ENCODE measurements around the gene SLC25A21.

The SLC25A21 gene

GRCh38 chr14:36941783-36942521 lies 230.5 kb downstream of the SLC25A21 start:
- H3K4me3 ChIP-seq (ENCODE audit: insufficient read depth, low read depth, low read length, poor library complexity, severe bottlenecking), result no peak overlapping the region
- DNase-seq, result peak in 1 of 3 donors; percentile 3
- H3K9me3 ChIP-seq (ENCODE audit: control insufficient read depth, low read length), result no peaks in the 10 kb centered on the region
- H3K4me1 ChIP-seq (ENCODE audit: control insufficient read depth, insufficient read depth, low read length, poor library complexity, severe bottlenecking), result no peaks in the 10 kb centered on the region
- H3K27me3 ChIP-seq (replicated peaks; ENCODE audit: control insufficient read depth, insufficient read depth, low read length, poor library complexity, severe bottlenecking), result no peaks in the 10 kb centered on the region
- H3K27ac ChIP-seq (ENCODE audit: insufficient read depth, low read length, poor library complexity, severe bottlenecking), result no peak overlapping the region
- no peaks in the 10 kb centered on the region for H3K36me3 ChIP-seq (ENCODE audit: control insufficient read depth, insufficient read depth, low read length)

- DNase-seq, result no peak
- no peak overlapping the region for H3K4me3 ChIP-seq (ENCODE audit: insufficient read depth, low read depth, low read length, poor library complexity, severe bottlenecking)
- H3K27me3 ChIP-seq (replicated peaks; ENCODE audit: control insufficient read depth, insufficient read depth, low read length, poor library complexity, severe bottlenecking), result no peaks in the 10 kb centered on the region
- H3K4me1 ChIP-seq (ENCODE audit: control insufficient read depth, insufficient read depth, low read length, poor library complexity, severe bottlenecking), result no peaks in the 10 kb centered on the region
- no peaks in the 10 kb centered on the region for H3K36me3 ChIP-seq (ENCODE audit: control insufficient read depth, insufficient read depth, low read length)
- H3K9me3 ChIP-seq (ENCODE audit: control insufficient read depth, low read length), result no peaks in the 10 kb centered on the region
- no peak overlapping the region for H3K27ac ChIP-seq (ENCODE audit: insufficient read depth, low read length, poor library complexity, severe bottlenecking)
These were observed 231.9 kb downstream of the SLC25A21 start for GRCh38 chr14:36940476-36940875.

DNA sequence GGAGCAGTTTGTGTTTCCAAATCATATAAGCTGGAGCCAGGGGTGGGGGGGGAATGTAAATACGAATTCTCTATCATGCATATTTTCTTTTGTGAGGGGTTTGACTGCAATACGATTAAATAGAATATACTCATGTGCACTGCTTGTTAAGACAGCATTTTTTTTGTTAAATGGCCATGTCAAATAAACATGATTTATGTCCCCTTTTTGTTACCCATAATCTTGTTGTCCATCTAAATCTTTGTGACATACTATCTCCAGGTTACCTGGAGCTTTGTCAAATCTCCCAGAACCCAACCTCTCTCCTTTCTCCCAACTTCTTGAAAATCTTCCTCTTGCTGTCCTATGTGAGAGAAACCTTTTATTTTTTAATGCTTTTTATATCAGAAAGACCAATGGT lies 233.1 kb downstream of the SLC25A21 start:
- Histone ChIP-seq H3K4me1 (ENCODE audit: control insufficient read depth, insufficient read depth, low read length, poor library complexity, severe bottlenecking) (no peaks in the 10 kb centered on the region), H3K36me3 (ENCODE audit: control insufficient read depth, insufficient read depth, low read length) (no peaks in the 10 kb centered on the region), H3K4me3 (ENCODE audit: insufficient read depth, low read depth, low read length, poor library complexity, severe bottlenecking) (no peak overlapping the region), H3K27me3 (replicated peaks; ENCODE audit: control insufficient read depth, insufficient read depth, low read length, poor library complexity, severe bottlenecking) (no peaks in the 10 kb centered on the region), H3K27ac (ENCODE audit: insufficient read depth, low read length, poor library complexity, severe bottlenecking) (no peak overlapping the region), H3K9me3 (ENCODE audit: control insufficient read depth, low read length) (no peaks in the 10 kb centered on the region)
- no peak for DNase-seq

- Histone ChIP-seq H3K27ac (ENCODE audit: insufficient read depth, low read length, poor library complexity, severe bottlenecking) (no peak overlapping the region), H3K9me3 (ENCODE audit: control insufficient read depth, low read length) (no peaks in the 10 kb centered on the region), H3K36me3 (ENCODE audit: control insufficient read depth, insufficient read depth, low read length) (no peaks in the 10 kb centered on the region), H3K27me3 (replicated peaks; ENCODE audit: control insufficient read depth, insufficient read depth, low read length, poor library complexity, severe bottlenecking) (no peaks in the 10 kb centered on the region), H3K4me1 (ENCODE audit: control insufficient read depth, insufficient read depth, low read length, poor library complexity, severe bottlenecking) (no peaks in the 10 kb centered on the region), H3K4me3 (ENCODE audit: insufficient read depth, low read depth, low read length, poor library complexity, severe bottlenecking) (no peak overlapping the region)
- no peak for DNase-seq
These were observed 233.7 kb downstream of the SLC25A21 start for GRCh38 chr14:36938678-36939077.

GRCh38 chr14:36935976-36936678 lies 236.3 kb downstream of the SLC25A21 start:
- H3K4me1 ChIP-seq (ENCODE audit: control insufficient read depth, insufficient read depth, low read length, poor library complexity, severe bottlenecking), result no peaks in the 10 kb centered on the region
- H3K36me3 ChIP-seq (ENCODE audit: control insufficient read depth, insufficient read depth, low read length), result no peaks in the 10 kb centered on the region
- no peaks in the 10 kb centered on the region for H3K27me3 ChIP-seq (replicated peaks; ENCODE audit: control insufficient read depth, insufficient read depth, low read length, poor library complexity, severe bottlenecking)
- H3K27ac ChIP-seq (ENCODE audit: insufficient read depth, low read length, poor library complexity, severe bottlenecking), result no peak overlapping the region
- no peak for DNase-seq
- H3K4me3 ChIP-seq (ENCODE audit: insufficient read depth, low read depth, low read length, poor library complexity, severe bottlenecking), result no peak overlapping the region
- no peaks in the 10 kb centered on the region for H3K9me3 ChIP-seq (ENCODE audit: control insufficient read depth, low read length)

DNA sequence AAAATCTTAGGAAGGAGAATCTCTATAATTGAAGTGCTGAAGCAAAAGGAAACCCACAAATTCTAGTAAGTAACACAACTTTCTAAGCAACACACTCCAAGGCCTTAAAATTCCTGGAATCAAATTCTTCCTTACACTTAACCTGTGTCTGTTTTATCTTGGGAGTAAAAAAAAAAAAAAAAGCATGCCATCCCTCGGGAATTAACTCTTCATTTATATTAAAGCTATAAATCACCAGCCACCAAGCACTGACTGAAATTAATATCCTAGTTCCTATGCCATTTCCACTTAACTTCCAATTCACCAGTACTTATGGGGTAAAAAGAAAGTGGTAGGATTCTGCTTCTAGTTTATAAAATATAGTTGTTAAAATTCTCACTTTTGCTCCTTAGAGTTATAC lies 238.1 kb downstream of the SLC25A21 start:
- no peak overlapping the region for H3K27ac ChIP-seq (ENCODE audit: insufficient read depth, low read length, poor library complexity, severe bottlenecking)
- no peaks in the 10 kb centered on the region for H3K4me1 ChIP-seq (ENCODE audit: control insufficient read depth, insufficient read depth, low read length, poor library complexity, severe bottlenecking)
- no peak overlapping the region for H3K4me3 ChIP-seq (ENCODE audit: insufficient read depth, low read depth, low read length, poor library complexity, severe bottlenecking)
- no peaks in the 10 kb centered on the region for H3K27me3 ChIP-seq (replicated peaks; ENCODE audit: control insufficient read depth, insufficient read depth, low read length, poor library complexity, severe bottlenecking)
- no peaks in the 10 kb centered on the region for H3K9me3 ChIP-seq (ENCODE audit: control insufficient read depth, low read length)
- no peak for DNase-seq
- no peaks in the 10 kb centered on the region for H3K36me3 ChIP-seq (ENCODE audit: control insufficient read depth, insufficient read depth, low read length)

DNA sequence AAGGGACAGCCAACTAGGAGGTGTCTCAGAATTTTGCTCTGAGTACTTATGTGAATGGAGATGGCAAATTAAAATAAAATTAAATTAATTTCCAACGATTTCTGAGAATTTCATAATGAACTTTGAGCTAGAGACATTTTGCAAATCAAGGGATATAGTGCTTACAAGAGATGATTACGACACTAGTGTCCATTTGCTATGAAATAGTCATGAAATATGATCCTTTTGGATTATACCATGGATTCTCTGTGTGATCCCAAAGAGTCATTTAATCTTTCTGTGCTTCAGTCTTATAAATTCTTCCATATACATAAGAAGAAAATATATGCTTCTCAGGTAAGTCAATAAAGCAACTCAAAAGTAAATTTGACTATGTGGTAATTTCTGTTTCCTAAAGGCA lies 240.6 kb downstream of the SLC25A21 start:
- no peaks in the 10 kb centered on the region for H3K9me3 ChIP-seq (ENCODE audit: control insufficient read depth, low read length)
- no peaks in the 10 kb centered on the region for H3K27me3 ChIP-seq (replicated peaks; ENCODE audit: control insufficient read depth, insufficient read depth, low read length, poor library complexity, severe bottlenecking)
- no peak for DNase-seq
- H3K27ac ChIP-seq (ENCODE audit: insufficient read depth, low read length, poor library complexity, severe bottlenecking), result no peak overlapping the region
- H3K4me1 ChIP-seq (ENCODE audit: control insufficient read depth, insufficient read depth, low read length, poor library complexity, severe bottlenecking), result no peaks in the 10 kb centered on the region
- H3K4me3 ChIP-seq (ENCODE audit: insufficient read depth, low read depth, low read length, poor library complexity, severe bottlenecking), result no peak overlapping the region
- H3K36me3 ChIP-seq (ENCODE audit: control insufficient read depth, insufficient read depth, low read length), result no peaks in the 10 kb centered on the region

- H3K4me1 ChIP-seq (ENCODE audit: control insufficient read depth, insufficient read depth, low read length, poor library complexity, severe bottlenecking), result no peaks in the 10 kb centered on the region
- DNase-seq, result no peak
- H3K27ac ChIP-seq (ENCODE audit: insufficient read depth, low read length, poor library complexity, severe bottlenecking), result no peak overlapping the region
- no peak overlapping the region for H3K4me3 ChIP-seq (ENCODE audit: insufficient read depth, low read depth, low read length, poor library complexity, severe bottlenecking)
- no peaks in the 10 kb centered on the region for H3K36me3 ChIP-seq (ENCODE audit: control insufficient read depth, insufficient read depth, low read length)
- H3K27me3 ChIP-seq (replicated peaks; ENCODE audit: control insufficient read depth, insufficient read depth, low read length, poor library complexity, severe bottlenecking), result no peaks in the 10 kb centered on the region
- H3K9me3 ChIP-seq (ENCODE audit: control insufficient read depth, low read length), result no peaks in the 10 kb centered on the region
These were observed 244.0 kb downstream of the SLC25A21 start for GRCh38 chr14:36928432-36928831.

- no peaks in the 10 kb centered on the region for H3K9me3 ChIP-seq (ENCODE audit: control insufficient read depth, low read length)
- DNase-seq, result no peak
- no peak overlapping the region for H3K27ac ChIP-seq (ENCODE audit: insufficient read depth, low read length, poor library complexity, severe bottlenecking)
- H3K4me3 ChIP-seq (ENCODE audit: insufficient read depth, low read depth, low read length, poor library complexity, severe bottlenecking), result no peak overlapping the region
- H3K36me3 ChIP-seq (ENCODE audit: control insufficient read depth, insufficient read depth, low read length), result no peaks in the 10 kb centered on the region
- H3K4me1 ChIP-seq (ENCODE audit: control insufficient read depth, insufficient read depth, low read length, poor library complexity, severe bottlenecking), result no peaks in the 10 kb centered on the region
- no peaks in the 10 kb centered on the region for H3K27me3 ChIP-seq (replicated peaks; ENCODE audit: control insufficient read depth, insufficient read depth, low read length, poor library complexity, severe bottlenecking)
These were observed 247.3 kb downstream of the SLC25A21 start for GRCh38 chr14:36925094-36925493.

GRCh38 chr14:36916668-36917067 lies 255.7 kb downstream of the SLC25A21 start:
- Histone ChIP-seq H3K4me3 (ENCODE audit: insufficient read depth, low read depth, low read length, poor library complexity, severe bottlenecking) (no peak overlapping the region), H3K27ac (ENCODE audit: insufficient read depth, low read length, poor library complexity, severe bottlenecking) (no peak overlapping the region)
- no peak for DNase-seq

More at GRCh38 chr14:36916668-36917067, 255.7 kb downstream of the SLC25A21 start:
- H3K27me3 ChIP-seq (replicated peaks; ENCODE audit: control insufficient read depth, insufficient read depth, low read length, poor library complexity, severe bottlenecking), result no peaks in the 10 kb centered on the region
- no peaks in the 10 kb centered on the region for H3K36me3 ChIP-seq (ENCODE audit: control insufficient read depth, insufficient read depth, low read length)
- H3K9me3 ChIP-seq (ENCODE audit: control insufficient read depth, low read length), result no peaks in the 10 kb centered on the region
- H3K4me1 ChIP-seq (ENCODE audit: control insufficient read depth, insufficient read depth, low read length, poor library complexity, severe bottlenecking), result no peaks in the 10 kb centered on the region

Data from effector memory CD4-positive, alpha-beta T cell (primary cell).